GM06990 (cell line): Measurements from ENCODE around the gene PDGFRB.

ENCODE experiments used
- DNase-seq: peaks from one replicate; pipeline ENCODE4 v3.0.0-alpha.2; 2011; ENCODE audit not compliant: insufficient read length; ENCODE audit errors: extremely low read depth
- H3K27me3 ChIP-seq: replicated peaks from 2 replicates; pipeline ENCODE4 v1.6.0; 2011; ENCODE audit warnings: low read length; ENCODE audit not compliant: control insufficient read depth, insufficient read depth
- H3K36me3 ChIP-seq: 2 replicates; pipeline ENCODE4 v1.5.1; 2011; ENCODE audit warnings: low read length; ENCODE audit not compliant: control insufficient read depth, insufficient read depth
- H3K4me3 ChIP-seq: replicated peaks from 2 replicates; pipeline ENCODE4 v1.5.1; 2011; ENCODE audit warnings: low read depth, mild to moderate bottlenecking, control low read depth, low read length
- CTCF ChIP-seq: IDR thresholded peaks from 2 replicates; pipeline ENCODE4 v1.5.1; 2011; ENCODE audit warnings: low read length, control low read depth, mild to moderate bottlenecking, inconsistent platforms; ENCODE audit not compliant: insufficient read depth, poor library complexity, severe bottlenecking

PDGFRB gene

DNA sequence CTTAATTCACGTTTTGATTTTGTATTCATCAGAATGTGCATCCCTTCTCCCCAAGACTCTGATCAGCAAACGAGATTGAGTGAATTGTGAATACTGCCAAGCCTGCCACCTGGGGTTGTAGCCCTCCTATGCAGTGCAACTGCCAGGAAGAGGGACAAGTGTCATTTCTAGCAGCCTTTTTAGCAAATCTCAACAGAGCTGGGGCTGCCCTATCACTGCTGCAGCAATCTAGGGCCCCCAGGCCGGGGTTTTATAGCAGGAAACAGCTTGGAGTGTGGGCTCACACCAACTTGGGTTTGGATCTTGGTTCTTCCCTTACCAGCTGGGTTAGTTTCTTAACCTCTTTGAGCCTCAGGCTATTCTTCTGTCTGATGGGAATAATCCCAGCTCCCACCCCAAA, 73.3 kb downstream of the PDGFRB start:
- Histone ChIP-seq H3K27me3 (no peaks in the 10 kb centered on the region), H3K4me3 (no peak overlapping the region), H3K36me3 (no peaks in the 10 kb centered on the region)
- TF ChIP-seq CTCF = no peak
- DNase-seq = no peak

GRCh38 chr5:150081541-150082283, 73.9 kb downstream of the PDGFRB start:
- no peak for TF ChIP-seq CTCF
- Histone ChIP-seq H3K27me3 (no peaks in the 10 kb centered on the region; the same call in 1 of the 2 replicates), H3K36me3 (no peaks in the 10 kb centered on the region), H3K4me3 (no peak overlapping the region)
- DNase-seq = peak; percentile 72

DNA sequence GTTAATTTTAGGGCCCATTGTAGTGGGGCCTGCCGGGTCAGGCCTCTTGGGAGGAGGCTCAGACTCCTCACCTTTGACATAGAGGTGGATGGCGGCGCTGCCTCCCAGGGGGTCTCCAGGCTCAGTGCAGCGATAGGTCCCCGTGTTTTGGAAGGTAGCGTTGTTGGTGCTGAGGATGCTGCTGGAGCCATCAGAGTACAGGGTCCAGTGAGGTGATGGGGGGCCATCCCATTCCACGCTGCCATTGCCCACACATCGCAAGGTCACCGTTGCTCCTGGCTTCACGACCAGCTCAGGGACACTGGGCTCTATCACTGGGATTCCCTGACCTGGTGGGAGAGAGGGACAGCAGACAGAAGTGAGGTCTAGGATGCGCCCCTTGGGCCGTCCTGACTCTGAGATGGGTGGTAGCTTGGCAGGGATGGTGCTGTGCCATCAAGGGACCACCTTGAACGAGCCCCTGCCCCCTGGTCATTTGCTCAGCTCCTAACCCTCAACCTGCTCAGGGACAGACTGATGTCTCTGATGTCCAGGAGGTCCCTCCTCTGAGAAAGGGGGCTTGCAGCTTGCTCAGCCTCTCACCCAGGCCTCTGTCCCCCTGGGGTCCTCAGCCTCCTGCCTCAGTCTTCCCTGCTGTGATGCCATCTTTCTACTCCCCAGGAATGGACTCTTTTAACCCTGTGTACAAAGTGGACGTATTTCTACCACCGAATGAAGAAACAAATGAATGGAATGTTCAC, 74.8 kb downstream of the PDGFRB start:
- TF ChIP-seq CTCF = no peak
- no peaks in the 10 kb centered on the region; the same call in 1 of the 2 replicates for H3K27me3 ChIP-seq
- no peak for DNase-seq
- no peak overlapping the region for H3K4me3 ChIP-seq
- H3K36me3 ChIP-seq = no peaks in the 10 kb centered on the region

GRCh38 chr5:150079909-150080461, 75.7 kb downstream of the PDGFRB start:
- DNase-seq = no peak
- no peak for TF ChIP-seq CTCF
- Histone ChIP-seq H3K27me3 (no peaks in the 10 kb centered on the region; the same call in 1 of the 2 replicates), H3K36me3 (no peaks in the 10 kb centered on the region), H3K4me3 (no peak overlapping the region)

- no peaks in the 10 kb centered on the region for H3K36me3 ChIP-seq
- H3K27me3 ChIP-seq = no peaks in the 10 kb centered on the region; the same call in 1 of the 2 replicates
- TF ChIP-seq CTCF = no peak
- no peak for DNase-seq
- H3K4me3 ChIP-seq = no peak overlapping the region
Observed at GRCh38 chr5:150078802-150079689, 76.6 kb downstream of the PDGFRB start.
